Activated T-helper 9 cell treated with anti-CD3 and anti-CD28 coated beads, Interleukin-2, amount 50 U/mL, for 16 hours (primary cell): Measurements from ENCODE around the gene SLC22A1.

Experiments used
- DNase-seq: peaks from one replicate; pipeline ENCODE4 v3.0.0-alpha.2; 2020; ENCODE audit warnings: low read depth

Gene SLC22A1

DNA sequence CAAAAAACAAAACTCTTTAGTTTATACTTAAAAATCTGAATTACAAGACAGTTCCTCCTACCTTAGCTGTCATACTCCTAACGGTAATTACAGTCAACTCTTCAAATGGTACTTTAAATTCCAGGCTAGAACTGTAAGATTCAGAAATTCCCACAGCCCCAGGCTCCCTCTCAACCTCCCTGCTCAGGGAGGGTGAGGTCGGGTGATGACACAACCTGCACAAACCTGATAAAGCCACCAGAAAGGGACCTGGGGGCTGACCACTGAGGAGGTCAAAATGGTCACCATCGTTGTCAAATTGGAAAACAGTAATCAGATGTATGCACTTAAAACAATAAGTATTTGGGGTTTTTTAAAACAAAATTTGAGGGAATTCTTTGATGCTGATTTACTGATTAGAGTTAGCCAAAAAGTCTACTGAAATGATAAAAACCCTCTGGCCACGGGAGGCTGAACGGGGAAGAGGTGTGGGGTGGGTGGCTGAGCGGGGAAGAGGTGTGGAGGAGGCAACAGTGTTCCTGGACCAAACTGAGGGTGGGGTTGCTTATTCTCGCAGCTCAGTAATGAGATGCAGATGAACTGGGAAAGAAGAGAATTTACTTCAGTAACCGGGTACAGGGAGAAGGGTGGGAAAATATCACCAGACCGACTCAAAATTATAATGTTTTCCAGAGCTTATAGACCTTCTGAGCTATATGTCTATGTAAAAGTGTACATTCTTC is 52.4 kb downstream of the SLC22A1 start:
- DNase-seq, result no peak

DNA sequence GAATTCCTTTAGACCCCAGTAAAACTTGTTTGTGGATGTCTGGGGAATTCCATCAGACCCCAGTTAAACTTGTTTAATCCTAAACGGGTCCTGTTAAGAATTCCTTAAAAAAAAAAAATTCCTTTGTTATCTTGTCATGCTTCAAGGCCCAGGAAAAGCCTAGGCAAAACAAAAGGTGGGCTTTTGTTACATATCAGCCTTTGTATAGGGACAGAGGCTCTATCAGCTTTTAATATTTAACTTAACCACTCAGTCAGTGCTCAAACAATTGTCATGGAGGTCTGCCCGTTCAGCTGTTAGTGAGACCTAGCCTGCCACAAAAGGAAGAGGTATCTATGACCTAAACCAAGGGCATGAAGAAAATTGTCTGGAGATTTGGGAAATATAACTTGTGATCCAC is 53.1 kb downstream of the SLC22A1 start:
- no peak for DNase-seq

DNA sequence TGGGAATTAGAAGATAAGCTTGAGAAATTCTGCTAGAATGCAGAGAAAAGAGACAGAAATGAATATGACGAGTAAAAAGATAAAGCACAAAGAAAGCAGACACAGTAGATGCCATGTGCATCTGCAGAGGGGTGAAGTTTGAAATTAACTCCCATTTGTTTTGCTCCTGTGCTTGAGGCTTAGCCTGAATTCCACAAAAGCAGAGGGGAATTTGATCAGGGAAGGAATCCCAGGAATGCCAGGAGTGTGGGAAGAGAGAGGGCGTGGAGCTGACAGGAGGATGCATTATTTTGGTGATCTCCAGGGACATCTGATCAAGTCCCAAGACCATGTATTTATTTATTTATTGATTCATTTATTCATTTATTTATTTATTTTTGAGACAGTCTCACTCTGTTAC is 55.6 kb downstream of the SLC22A1 start:
- no peak for DNase-seq

DNA sequence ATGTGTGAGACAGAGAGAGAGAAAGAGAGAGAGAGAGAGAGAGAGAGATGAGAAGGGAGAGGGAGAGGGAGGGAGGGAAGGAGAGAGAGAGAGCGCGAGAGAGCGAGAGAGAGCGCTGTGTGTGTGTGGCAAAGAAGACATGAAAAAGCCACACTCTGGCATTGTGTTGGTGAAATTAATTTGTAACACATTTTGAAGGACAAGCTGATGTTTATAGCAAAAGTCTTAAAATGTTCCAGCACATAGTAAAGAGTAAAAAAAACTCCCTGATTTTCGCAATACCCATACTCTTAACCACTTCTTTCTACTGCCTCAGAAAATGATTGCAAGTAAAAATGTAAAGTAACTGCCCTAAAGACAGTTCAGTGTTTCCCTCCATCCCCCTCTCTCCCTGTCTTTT is 56.7 kb downstream of the SLC22A1 start:
- no peak for DNase-seq

DNA sequence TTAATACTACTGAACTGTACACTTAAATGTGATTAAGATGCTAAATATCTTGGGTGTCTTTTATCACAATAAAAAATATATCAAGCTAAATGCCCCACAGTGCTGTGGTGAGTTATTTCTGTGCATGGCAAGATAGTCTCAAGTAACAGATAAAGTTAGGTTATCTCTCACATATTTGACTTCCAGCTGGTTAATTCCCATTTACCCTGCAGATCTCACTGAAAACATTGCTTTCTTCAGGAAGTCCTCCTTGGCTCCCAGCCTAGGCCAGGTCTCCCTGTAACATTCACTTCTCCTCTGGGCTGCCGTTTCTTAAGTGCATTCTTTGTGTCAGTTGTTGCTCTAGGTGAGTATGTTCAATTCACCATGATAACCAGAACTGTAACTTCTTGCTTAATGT is 59.1 kb downstream of the SLC22A1 start:
- DNase-seq, result no peak

DNA sequence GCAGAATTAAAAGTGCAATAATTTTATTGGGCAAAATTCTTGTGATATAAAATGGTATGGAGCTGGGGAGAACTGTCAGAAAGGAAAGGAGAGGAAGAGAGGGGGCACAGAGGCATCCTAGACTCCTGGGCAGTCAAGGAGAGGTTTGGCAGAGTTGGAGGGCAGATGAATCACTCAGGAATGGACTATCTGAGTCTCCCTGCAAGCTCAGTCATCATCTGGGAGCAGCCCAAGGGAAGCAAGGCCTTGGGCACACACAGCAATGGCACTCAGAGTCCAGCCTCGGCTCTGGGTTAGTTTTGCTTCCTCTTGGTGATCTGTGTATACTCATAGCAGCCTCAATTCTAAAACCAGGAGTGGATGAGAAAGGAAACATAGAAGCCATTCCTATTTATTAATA is 67.2 kb downstream of the SLC22A1 start:
- no peak for DNase-seq

DNA sequence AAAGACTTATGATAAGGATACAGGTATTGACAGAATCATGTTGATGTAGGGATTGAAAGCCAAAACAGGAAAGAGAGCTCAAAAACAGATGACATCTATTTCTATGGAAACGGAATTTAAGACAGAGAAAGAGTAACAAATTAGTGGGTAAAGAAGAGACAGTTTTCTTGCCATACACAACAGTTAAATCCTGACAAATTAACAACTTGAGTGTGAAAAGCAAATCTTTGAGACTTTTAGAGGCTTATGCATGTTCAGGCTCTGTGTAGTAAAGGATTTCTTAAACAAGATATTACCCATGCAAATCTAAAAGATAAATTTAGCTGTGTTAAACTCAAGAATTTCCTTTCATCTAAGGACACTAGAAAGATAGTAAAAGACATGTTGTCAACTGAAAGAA is 68.5 kb downstream of the SLC22A1 start:
- no peak for DNase-seq

DNA sequence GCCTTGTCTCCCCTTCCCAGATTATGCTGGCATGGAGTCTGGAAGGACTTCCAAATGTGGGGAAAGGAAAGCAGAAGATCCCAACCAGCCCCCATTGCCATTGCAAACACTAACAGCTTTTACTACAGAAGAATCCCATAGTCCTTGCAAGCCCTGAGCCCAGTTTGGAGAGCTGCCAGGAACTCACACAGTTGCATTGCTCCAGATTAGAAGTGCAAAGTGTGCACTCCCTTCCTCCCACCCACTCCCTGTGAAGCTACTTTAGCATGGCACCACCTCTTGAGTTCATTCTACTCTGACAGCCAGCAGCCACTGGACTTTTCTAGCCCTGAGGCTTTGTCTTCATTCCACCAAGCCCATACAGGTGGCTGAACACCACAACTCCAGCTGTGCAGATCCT is 69.4 kb downstream of the SLC22A1 start:
- DNase-seq, result no peak

DNA sequence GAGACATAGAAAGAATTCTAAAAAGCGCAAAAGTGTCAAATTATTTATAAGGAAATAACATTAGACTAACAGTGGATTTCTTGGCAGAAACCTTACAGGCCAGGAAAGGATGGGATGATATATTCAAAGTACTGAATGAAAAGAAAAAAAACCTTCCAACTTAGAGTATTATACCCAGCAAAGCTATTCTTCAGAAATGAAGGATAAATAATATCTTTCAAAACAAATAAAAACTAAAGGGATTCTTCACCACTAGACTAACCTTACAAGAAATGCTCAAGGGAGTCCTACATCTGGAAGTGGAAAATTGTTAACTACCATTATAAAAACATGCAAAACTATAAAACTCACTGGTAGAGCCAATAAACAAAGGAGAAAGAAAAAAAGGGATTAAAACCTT is 71.2 kb downstream of the SLC22A1 start:
- no peak for DNase-seq

DNA sequence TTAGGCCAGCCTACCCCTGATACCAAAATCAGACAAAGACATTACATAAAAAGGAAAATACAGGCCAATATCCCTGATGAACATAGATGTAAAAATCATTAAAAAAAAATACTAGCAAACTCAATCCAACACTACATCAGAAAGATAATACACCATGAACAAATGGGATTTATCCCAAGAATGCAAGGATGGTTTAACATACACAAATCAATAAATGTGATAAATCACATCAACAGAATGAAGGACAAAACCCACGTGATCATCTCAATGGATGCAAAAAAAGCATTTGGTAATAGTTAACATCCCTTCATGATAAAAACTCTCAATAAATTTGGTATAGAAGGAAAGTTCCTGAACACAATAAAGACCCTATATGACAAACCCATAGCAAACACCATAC is 73.2 kb downstream of the SLC22A1 start:
- DNase-seq, result no peak

DNA sequence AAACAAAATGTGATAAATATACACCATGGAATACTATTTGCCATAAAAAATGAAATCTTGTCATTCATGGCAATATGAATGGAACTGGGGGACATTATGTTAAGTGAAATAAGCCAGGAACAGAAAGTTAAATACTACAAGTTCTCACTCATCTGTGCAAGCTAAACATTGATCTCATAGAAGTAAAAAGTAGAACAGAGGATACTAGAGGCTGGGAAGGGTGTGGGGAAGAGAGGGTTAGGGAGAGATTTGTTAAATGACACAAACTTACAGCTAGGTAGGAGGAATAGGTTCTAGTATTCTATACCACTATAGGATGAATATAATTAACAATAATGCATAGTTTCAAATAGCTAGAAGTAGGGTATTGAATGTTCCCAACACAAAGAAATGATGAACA is 76.0 kb downstream of the SLC22A1 start:
- no peak for DNase-seq

DNA sequence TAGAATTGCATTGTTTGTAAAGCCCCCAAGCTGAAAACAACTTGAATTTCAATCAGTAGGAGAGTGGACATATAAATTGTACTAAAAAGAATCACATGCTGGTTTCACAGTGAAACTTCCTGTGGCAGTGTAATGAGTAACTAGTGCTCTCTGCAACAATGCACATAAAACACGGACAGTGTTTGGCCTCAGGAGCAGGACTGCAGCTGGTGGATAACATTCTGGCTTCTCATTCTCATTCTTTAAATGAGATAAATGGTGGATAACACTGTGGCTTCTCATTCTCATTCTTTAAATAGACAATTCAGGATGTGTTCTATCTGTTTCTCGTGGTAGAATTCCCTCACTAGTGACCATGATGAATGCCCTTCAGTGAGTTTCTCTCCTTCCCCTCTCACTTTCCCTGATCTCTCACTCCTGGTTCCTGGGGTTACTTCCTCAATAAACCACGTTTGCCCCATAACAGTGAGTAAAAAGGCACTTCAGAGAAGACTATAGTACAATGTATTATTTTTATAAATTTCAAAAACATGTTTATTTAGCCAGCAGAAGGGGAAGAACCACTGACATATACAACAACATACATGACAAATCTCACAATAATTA is 77.1 kb downstream of the SLC22A1 start:
- no peak for DNase-seq

DNA sequence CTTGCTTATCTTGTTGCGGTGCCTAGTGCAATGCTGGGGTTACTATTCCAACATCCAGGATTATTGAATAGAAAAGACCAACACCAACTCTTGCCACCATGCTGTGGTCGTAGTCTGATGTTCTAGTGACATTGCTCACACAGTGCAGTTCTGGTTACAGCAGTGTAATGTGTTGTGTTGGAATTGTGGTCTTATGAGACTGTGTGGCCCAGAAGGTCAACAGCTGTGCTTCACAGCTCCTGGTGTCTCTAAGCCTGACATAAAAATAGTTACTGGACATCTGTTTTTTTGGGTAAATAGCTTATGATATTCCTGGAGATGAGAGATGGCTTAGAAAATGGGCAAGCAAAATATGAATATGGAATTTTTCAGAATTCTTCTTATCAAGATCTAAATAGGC is 79.4 kb downstream of the SLC22A1 start:
- no peak for DNase-seq

DNA sequence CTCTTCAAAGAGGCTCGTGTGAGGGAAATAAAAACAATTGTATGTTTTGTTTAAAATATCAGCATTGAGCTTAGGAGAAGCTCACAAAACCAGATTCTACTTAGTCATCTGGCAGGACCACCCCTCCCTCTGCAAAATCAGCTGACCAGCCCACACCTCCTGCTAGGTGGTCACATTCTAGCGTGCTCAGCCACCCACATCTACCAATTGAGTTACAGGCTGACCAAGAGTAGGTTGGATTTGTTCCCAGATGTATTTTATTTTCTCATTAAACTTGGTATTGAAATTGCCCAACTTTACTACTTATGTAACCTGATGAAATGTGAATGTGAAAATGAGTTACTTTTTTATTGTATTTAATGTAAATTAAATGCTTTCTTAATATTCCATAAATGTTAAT is 80.8 kb downstream of the SLC22A1 start:
- DNase-seq, result no peak

DNA sequence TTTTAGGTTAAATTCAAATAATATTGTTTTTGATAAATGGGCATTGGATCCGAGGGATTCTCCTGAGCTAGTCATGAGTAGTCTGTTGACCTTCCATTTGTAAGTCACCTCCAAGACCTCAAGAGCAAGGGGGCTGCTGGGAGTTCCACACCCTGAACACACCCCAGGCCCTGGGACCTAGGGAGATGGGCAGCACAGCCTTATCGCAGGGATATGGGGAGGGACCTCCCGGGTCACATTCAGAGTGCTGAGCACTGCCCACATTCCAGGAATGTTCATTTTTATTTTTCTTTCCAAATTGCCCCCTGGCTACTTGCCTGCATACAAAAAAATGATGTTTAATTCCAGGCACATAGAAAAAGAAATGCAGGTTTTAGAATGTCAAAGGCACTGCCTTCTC is 81.5 kb downstream of the SLC22A1 start:
- DNase-seq, result no peak

DNA sequence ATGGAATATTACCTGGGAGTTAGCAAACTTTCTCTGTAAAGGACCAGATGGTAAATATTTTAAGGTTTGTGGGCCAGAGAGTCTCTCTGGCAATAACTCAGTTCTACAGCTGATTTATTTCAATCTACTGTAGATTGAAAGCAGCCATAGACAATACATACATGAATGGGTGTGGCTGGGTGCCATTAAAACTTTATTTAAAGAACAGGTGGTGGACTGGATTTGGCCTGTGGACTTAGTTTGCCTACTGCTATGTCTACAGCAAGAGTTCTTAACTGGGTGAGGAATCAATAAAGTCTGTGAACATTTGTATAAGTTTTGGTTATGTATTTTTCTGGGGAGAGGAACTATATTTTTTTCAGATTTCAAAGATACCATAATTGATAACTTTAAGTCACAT is 81.9 kb downstream of the SLC22A1 start:
- DNase-seq, result no peak

DNA sequence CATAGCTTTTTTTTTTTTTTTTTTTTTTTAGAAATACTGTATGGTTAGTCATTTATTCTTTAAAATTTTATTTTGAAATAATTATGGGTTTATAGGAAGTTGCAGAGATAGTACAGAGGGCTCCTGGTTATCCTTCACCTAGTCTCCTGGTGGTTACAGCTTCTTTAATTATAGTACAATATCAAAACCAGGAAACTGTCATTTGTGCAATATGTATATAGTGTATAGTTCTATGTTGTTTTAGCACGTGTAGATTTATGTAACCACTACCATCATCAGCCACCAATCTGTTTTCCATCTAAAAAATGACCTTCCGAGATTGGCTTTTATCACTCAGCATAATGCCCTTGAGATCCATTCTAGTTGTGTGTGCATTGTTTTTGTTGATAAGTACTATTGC is 82.3 kb downstream of the SLC22A1 start:
- no peak for DNase-seq

DNA sequence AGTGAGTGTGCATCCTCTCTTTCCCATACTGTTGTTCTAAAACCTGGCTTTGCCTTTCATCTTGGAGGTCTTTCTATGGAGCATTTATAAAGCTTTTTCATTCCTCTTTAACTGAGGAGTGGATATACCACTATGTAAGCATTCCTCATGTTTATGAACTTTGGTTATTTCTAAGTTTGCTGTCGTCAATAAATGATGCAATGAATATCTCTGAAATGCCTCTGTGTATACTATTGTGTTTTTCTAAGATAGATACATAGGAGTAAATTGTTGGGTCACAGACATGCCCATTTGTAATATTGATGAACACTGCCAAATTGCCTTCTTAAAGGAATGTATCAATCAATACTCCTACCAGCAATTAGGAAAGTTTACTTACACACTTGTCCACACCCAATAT is 83.1 kb downstream of the SLC22A1 start:
- no peak for DNase-seq

DNA sequence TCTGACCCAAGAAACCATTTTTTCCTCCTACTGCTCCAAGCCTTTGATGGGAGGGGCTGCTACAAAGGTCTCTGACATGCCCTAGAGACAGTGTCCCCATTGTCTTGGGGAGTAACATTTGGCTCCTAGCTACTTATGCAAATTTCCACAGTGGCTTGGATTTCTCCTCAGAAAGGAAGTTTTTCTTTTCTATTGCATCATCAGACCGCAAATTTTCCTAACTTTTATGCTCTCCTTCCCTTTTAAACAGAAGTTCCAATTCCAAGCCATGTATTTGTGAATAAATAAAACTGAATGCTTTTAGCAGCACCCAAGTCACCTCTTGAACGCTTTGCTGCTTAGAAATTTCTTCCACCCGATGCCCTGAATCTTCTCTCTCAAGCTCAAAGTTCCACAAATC is 86.0 kb downstream of the SLC22A1 start:
- DNase-seq, result no peak
